Measurements from ENCODE around the gene SWSAP1. TPM values are rescaled to one million over a fixed set of nuclear protein-coding genes. Genes with fewer than 3 reads are reported as not detected.

SWSAP1 gene
- total and polyA plus RNA-seq, 9 of the 15 experiments (the other 6 are each of a cell fraction or from before 2014, with no cell fraction given) = 0.18 to 2.8 (median 1.7) TPM

- Histone ChIP-seq H3K4me1 (replicated peaks in 1 of 2; ENCODE audit: control insufficient read depth in 2 of 2, insufficient read depth in 2 of 2, low read length in 2 of 2) (peaks cover 6 to 14% of the 10 kb centered on the region in 2 experiments; a peak in 4 of 5 replicates), H3K9me1 (ENCODE audit: control insufficient read depth, insufficient read depth, low read length) (no peaks in the 10 kb centered on the region), H3K4me3 (no peak overlapping the region), H3K79me2 (ENCODE audit: control insufficient read depth, insufficient read depth, low read length) (no peaks in the 10 kb centered on the region), H3K36me3 (ENCODE audit: control insufficient read depth, insufficient read depth, low read length) (no peaks in the 10 kb centered on the region), H3K27me3 (ENCODE audit: control insufficient read depth in 2 of 2, insufficient read depth in 2 of 2, low read length in 2 of 2) (no peaks in the 10 kb centered on the region), H3K9me3 (replicated peaks; ENCODE audit: control insufficient read depth, insufficient read depth, low read depth, low read length) (no peaks in the 10 kb centered on the region), H3K9ac (ENCODE audit: insufficient read depth in 1 of 2, low read depth in 2 of 2, low read length in 2 of 2) (no peak overlapping the region), H2AFZ (ENCODE audit: low read depth, low read length) (no peak overlapping the region), H4K20me1 (replicated peaks; ENCODE audit: control insufficient read depth, insufficient read depth, low read length) (no peaks in the 10 kb centered on the region), H3K4me2 (ENCODE audit: insufficient read depth, low read length) (no peak overlapping the region), H3K27ac (ENCODE audit: extremely low read depth, low read depth, low read length) (no peak overlapping the region)
- peak; percentile 82 for FAIRE-seq
- TF ChIP-seq STAT6 (CRISPR knock-in tag; IDR thresholded peaks at IDR 0.05) (no peak), PRDM10 (IDR thresholded peaks at IDR 0.05; ENCODE audit: partially characterized antibody) (peak; percentile 81)
- no TSS peak for BruUV-seq (replicated peaks)
- in situ Hi-C loops (cut with MboI) (no loop called here), intact Hi-C loops (cut with micrococcal nuclease) (no loop called here)
- DNase-seq (ENCODE audit: extremely low read depth in 1 of 4, low spot score in 3 of 4) = no peak
- no peak for ATAC-seq
- ChIA-PET CTCF (ENCODE audit: low intra/inter-chr PET ratio) (no interaction called here), POLR2A (interaction anchor here (0.7 kb wide), 1 partner anchor 40 kb away, joined by 4 read pairs; no protein-coding TSS in a partner anchor)
- WGBS (ENCODE audit: insufficient coverage, low coverage, missing lambda C conversion rate) = 57% methylated on average over 4 of the region's 4 CpGs
Measured at GRCh38 chr19:11408591-11408990, 34.1 kb downstream of the SWSAP1 start.
